ENCODE data around the gene TMEM201.
"Not testable (repeated sequence)": the region's sequence is repeated elsewhere in the genome, so short reads cannot be mapped to it uniquely, and the experiment has no call there.

TMEM201 gene

GRCh38 chr1:9588551-9589143, at the start of gene TMEM201:
TSS of gene TMEM201 (plus strand) at chr1:9588911. CDS start at chr1:9588931, 20 bp downstream.
- peak; percentile 88 for DNase-seq

- DNase-seq = peak; percentile 90
Observed at GRCh38 chr1:9539165-9539828, 49.4 kb upstream of the TMEM201 start, which contains the start of gene SLC25A33. TSS of gene SLC25A33 (plus strand) at chr1:9539465. CDS start at chr1:9539692, 227 bp downstream.

- no peak for DNase-seq
Observed at GRCh38 chr1:9539829-9540550, 48.7 kb upstream of the TMEM201 start.

GRCh38 chr1:9542430-9542829, 46.3 kb upstream of the TMEM201 start:
- no peak for DNase-seq

- no peak for DNase-seq
Observed at GRCh38 chr1:9544926-9545325, 43.8 kb upstream of the TMEM201 start.

- no peak for DNase-seq
Observed at GRCh38 chr1:9549955-9550546, 38.7 kb upstream of the TMEM201 start.

- no peak for DNase-seq
Observed at GRCh38 chr1:9551984-9552383, 36.7 kb upstream of the TMEM201 start.

GRCh38 chr1:9553736-9554144, 35.0 kb upstream of the TMEM201 start:
- DNase-seq = no peak

- DNase-seq = no peak
Observed at GRCh38 chr1:9555942-9556341, 32.8 kb upstream of the TMEM201 start.

- no peak for DNase-seq
Observed at GRCh38 chr1:9557624-9558023, 31.1 kb upstream of the TMEM201 start.

- DNase-seq = no peak
Observed at GRCh38 chr1:9558271-9558945, 30.3 kb upstream of the TMEM201 start.

- DNase-seq = no peak
Observed at GRCh38 chr1:9558946-9559545, 29.7 kb upstream of the TMEM201 start.

GRCh38 chr1:9559673-9560072, 29.0 kb upstream of the TMEM201 start:
- no peak for DNase-seq

GRCh38 chr1:9560090-9560489, 28.6 kb upstream of the TMEM201 start:
- not testable (repeated sequence) for DNase-seq

GRCh38 chr1:9561429-9561828, 27.3 kb upstream of the TMEM201 start:
- peak; percentile 64 for DNase-seq

- DNase-seq = no peak
Observed at GRCh38 chr1:9569267-9569666, 19.4 kb upstream of the TMEM201 start.

GRCh38 chr1:9570886-9571529, 17.7 kb upstream of the TMEM201 start:
- not testable (repeated sequence) for DNase-seq

GRCh38 chr1:9573723-9574122, 15.0 kb upstream of the TMEM201 start:
- no peak for DNase-seq

- no peak for DNase-seq
Observed at GRCh38 chr1:9575486-9575885, 13.2 kb upstream of the TMEM201 start.

GRCh38 chr1:9576903-9577302, 11.8 kb upstream of the TMEM201 start:
- no peak for DNase-seq

GRCh38 chr1:9577423-9577822, 11.3 kb upstream of the TMEM201 start:
- DNase-seq = no peak

GRCh38 chr1:9580942-9581341, 7.8 kb upstream of the TMEM201 start:
- DNase-seq = no peak

Measured in NCI-H1048 (cell line).